ENCODE data around the gene DMC1.

- TF ChIP-seq CTCF (IDR thresholded peaks at IDR 0.05) (no peak), POLR2AphosphoS5 (IDR thresholded peaks at IDR 0.05) (no peak), POLR2A (IDR thresholded peaks at IDR 0.05) (no peak)
Measured at GRCh38 chr22:38523029-38523428, 47.0 kb downstream of the DMC1 start.

All from breast epithelium (tissue), 3 donors.